GM19328 (cell line): ENCODE data around the gene PSME2.
A peak's percentile ranks its signal among the peaks of the same experiment; 100 is the strongest.

Experiments used
- ATAC-seq: cut with Tn5 transposase; IDR thresholded peaks from one replicate; pipeline ENCODE4 v1.9.1; 2021; ENCODE audit warnings: mild to moderate bottlenecking, moderate library complexity; ENCODE audit not compliant: unreplicated experiment

PSME2 gene

GRCh38 chr14:24095271-24096068 lies 50.9 kb downstream of the PSME2 start:
- peak; percentile 68 for ATAC-seq

DNA sequence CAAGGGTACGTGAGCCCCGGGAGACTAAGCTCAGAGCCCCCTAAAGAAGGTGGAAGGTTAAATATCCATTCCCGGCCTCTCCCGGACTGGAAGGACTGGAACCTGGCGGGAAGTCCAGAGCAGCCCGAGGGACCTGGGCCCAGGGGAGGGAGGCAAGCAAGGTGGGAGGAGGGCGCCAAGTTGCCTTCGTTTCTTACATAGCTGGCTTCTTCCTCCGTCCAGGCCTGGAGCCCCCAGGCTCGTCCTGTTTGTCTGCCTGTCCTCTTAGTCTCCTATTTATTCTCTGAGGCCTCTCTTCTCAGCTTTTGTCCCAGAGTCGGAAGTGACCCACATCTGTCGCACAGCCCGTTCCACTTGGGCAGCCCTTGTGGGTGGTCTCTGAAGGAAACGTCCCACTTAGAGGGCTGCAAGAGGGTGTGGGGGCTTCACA lies 51.6 kb downstream of the PSME2 start:
- no peak for ATAC-seq

DNA sequence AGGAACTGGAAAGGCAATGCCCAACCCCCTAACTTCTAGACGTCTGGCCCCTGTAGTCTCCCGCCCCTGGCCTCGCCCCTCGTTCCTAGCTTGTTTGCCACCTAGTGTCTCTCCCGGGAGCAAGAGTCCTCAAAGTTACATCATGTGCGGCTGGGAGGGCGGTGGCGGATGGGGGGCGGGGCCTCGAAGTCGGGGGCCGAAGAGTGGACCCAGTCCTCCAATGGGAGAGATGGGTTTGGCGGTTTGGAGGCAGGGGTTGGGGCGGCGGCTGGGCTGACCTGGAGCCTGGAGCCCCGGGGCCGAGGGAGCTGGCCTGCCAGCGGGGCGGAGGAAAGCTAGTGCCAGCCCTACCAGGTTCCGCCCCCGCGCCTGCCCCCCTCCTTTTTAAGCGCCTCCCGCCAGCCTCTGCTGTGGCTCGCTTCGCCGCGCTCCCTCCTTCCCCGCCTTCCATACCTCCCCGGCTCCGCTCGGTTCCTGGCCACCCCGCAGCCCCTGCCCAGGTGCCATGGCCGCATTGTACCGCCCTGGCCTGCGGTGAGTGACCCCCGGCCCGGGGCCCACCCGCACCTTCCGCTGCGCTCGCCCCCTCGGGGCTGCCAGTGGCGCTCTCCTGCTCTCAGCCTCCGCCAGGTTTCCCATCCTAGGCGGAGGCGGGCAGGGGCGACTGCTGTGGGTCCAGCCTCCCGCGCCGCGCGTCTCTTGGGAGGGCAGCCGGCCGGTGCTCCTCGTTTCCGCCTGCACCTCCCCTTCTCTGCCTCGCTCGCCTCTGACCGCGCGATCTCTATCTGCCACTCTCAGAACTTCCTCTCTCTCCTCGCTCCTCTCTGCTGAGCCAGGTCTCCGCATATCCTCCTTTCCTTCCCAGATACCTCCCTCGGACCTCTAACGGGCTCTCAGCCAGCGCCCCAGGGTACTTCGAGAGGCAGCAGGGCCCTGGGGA lies 52.2 kb downstream of the PSME2 start, which contains the start of gene PCK2:
TSS of gene PCK2 (plus strand) at position 411 of the 940 bp plus-strand sequence. CDS start at position 506, 95 bp downstream.
- no peak for ATAC-seq
